HG03354 (cell line): ENCODE results near the gene TBC1D4.
A peak's percentile ranks its signal among the peaks of the same experiment; 100 is the strongest.
"Not testable (repeated sequence)": the region's sequence is repeated elsewhere in the genome, so short reads cannot be mapped to it uniquely, and the experiment has no call there.

Source experiments
- ATAC-seq: cut with Tn5 transposase; IDR thresholded peaks from one replicate; pipeline ENCODE4 v1.9.1; 2021; ENCODE audit warnings: mild to moderate bottlenecking; ENCODE audit not compliant: unreplicated experiment, poor library complexity, severe bottlenecking

The TBC1D4 gene

GRCh38 chr13:75303263-75303662 is 178.7 kb downstream of the TBC1D4 start:
- no peak for ATAC-seq

- no peak for ATAC-seq
These were observed 179.8 kb downstream of the TBC1D4 start for GRCh38 chr13:75302071-75302698.

- ATAC-seq, result peak; percentile 81
These were observed 181.8 kb downstream of the TBC1D4 start for GRCh38 chr13:75299913-75300862.

- peak; percentile 6 for ATAC-seq
These were observed 182.7 kb downstream of the TBC1D4 start for GRCh38 chr13:75299246-75299645.

GRCh38 chr13:75296641-75297040 is 185.3 kb downstream of the TBC1D4 start:
- no peak for ATAC-seq

- ATAC-seq, result no peak
These were observed 186.8 kb downstream of the TBC1D4 start for GRCh38 chr13:75295201-75295600.

- peak; percentile 55 for ATAC-seq
These were observed 187.9 kb downstream of the TBC1D4 start for GRCh38 chr13:75294110-75294509.

GRCh38 chr13:75285310-75285709 is 196.7 kb downstream of the TBC1D4 start:
- ATAC-seq, result peak; percentile 48

- ATAC-seq, result no peak
These were observed 202.1 kb downstream of the TBC1D4 start for GRCh38 chr13:75279834-75280369.

- ATAC-seq, result not testable (repeated sequence)
These were observed 208.3 kb downstream of the TBC1D4 start for GRCh38 chr13:75273695-75274094.

- ATAC-seq, result no peak
These were observed 210.1 kb downstream of the TBC1D4 start for GRCh38 chr13:75271846-75272245.

- not testable (repeated sequence) for ATAC-seq
These were observed 213.5 kb downstream of the TBC1D4 start for GRCh38 chr13:75268481-75268880.

GRCh38 chr13:75264611-75265010 is 217.4 kb downstream of the TBC1D4 start:
- no peak for ATAC-seq

GRCh38 chr13:75263741-75264407 is 218.1 kb downstream of the TBC1D4 start:
- no peak for ATAC-seq

GRCh38 chr13:75258159-75258782 is 223.7 kb downstream of the TBC1D4 start:
- ATAC-seq, result peak; percentile 65

GRCh38 chr13:75256922-75257321 is 225.0 kb downstream of the TBC1D4 start:
- no peak for ATAC-seq

- ATAC-seq, result no peak
These were observed 226.3 kb downstream of the TBC1D4 start for GRCh38 chr13:75255653-75256052.

- no peak for ATAC-seq
These were observed 226.8 kb downstream of the TBC1D4 start for GRCh38 chr13:75255147-75255546.

GRCh38 chr13:75251188-75251587 is 230.8 kb downstream of the TBC1D4 start:
- ATAC-seq, result no peak
